ENCODE data around the gene COL6A1. TPM values are rescaled to one million over a fixed set of nuclear protein-coding genes. Genes with fewer than 3 reads are reported as not detected.

Gene COL6A1
- total RNA-seq, 1 donor from 2014 or later = 226 TPM

GRCh38 chr21:46035809-46036695 lies 54.5 kb downstream of the COL6A1 start:
- DNase-seq (ENCODE audit: low read depth) = no peak
- H3K36me3 ChIP-seq (ENCODE audit: control insufficient read depth, insufficient read depth, low read length) = no peaks in the 10 kb centered on the region
- no peak for TF ChIP-seq CTCF (IDR thresholded peaks at IDR 0.05; ENCODE audit: insufficient read depth, low read length, poor library complexity, severe bottlenecking)
- H3K4me3 ChIP-seq (ENCODE audit: low read depth, low read length) = no peak overlapping the region
- H3K27me3 ChIP-seq (ENCODE audit: control insufficient read depth, insufficient read depth, low read length) = no peaks in the 10 kb centered on the region

GRCh38 chr21:46036696-46037330 lies 55.2 kb downstream of the COL6A1 start:
- no peaks in the 10 kb centered on the region for H3K27me3 ChIP-seq (ENCODE audit: control insufficient read depth, insufficient read depth, low read length)
- no peak for DNase-seq (ENCODE audit: low read depth)
- TF ChIP-seq CTCF (IDR thresholded peaks at IDR 0.05; ENCODE audit: insufficient read depth, low read length, poor library complexity, severe bottlenecking) = no peak
- H3K4me3 ChIP-seq (ENCODE audit: low read depth, low read length) = no peak overlapping the region
- no peaks in the 10 kb centered on the region for H3K36me3 ChIP-seq (ENCODE audit: control insufficient read depth, insufficient read depth, low read length)

GRCh38 chr21:46037331-46038325 lies 56.1 kb downstream of the COL6A1 start:
- H3K4me3 ChIP-seq (ENCODE audit: low read depth, low read length) = no peak overlapping the region
- no peaks in the 10 kb centered on the region for H3K36me3 ChIP-seq (ENCODE audit: control insufficient read depth, insufficient read depth, low read length)
- H3K27me3 ChIP-seq (ENCODE audit: control insufficient read depth, insufficient read depth, low read length) = no peaks in the 10 kb centered on the region
- no peak for TF ChIP-seq CTCF (IDR thresholded peaks at IDR 0.05; ENCODE audit: insufficient read depth, low read length, poor library complexity, severe bottlenecking)
- no peak for DNase-seq (ENCODE audit: low read depth)

- Histone ChIP-seq H3K27me3 (ENCODE audit: control insufficient read depth, insufficient read depth, low read length) (no peaks in the 10 kb centered on the region), H3K36me3 (ENCODE audit: control insufficient read depth, insufficient read depth, low read length) (no peaks in the 10 kb centered on the region), H3K4me3 (ENCODE audit: low read depth, low read length) (no peak overlapping the region)
- TF ChIP-seq CTCF (IDR thresholded peaks at IDR 0.05; ENCODE audit: insufficient read depth, low read length, poor library complexity, severe bottlenecking) = no peak
- DNase-seq (ENCODE audit: low read depth) = no peak
Measured at GRCh38 chr21:46038341-46038829, 56.8 kb downstream of the COL6A1 start.

- H3K36me3 ChIP-seq (ENCODE audit: control insufficient read depth, insufficient read depth, low read length) = no peaks in the 10 kb centered on the region
- no peak overlapping the region for H3K4me3 ChIP-seq (ENCODE audit: low read depth, low read length)
- DNase-seq (ENCODE audit: low read depth) = no peak
- H3K27me3 ChIP-seq (ENCODE audit: control insufficient read depth, insufficient read depth, low read length) = no peaks in the 10 kb centered on the region
- no peak for TF ChIP-seq CTCF (IDR thresholded peaks at IDR 0.05; ENCODE audit: insufficient read depth, low read length, poor library complexity, severe bottlenecking)
Measured at GRCh38 chr21:46038871-46039397, 57.4 kb downstream of the COL6A1 start.

Data from kidney epithelial cell (primary cell).